Measurements from ENCODE around the gene GOLGA1. TPM values are rescaled to one million over a fixed set of nuclear protein-coding genes. Genes with fewer than 3 reads are reported as not detected.

Gene GOLGA1
- polyA plus RNA-seq, 1 of the 3 experiments (the other 2 are of a cell fraction), result 10.0 TPM

DNA sequence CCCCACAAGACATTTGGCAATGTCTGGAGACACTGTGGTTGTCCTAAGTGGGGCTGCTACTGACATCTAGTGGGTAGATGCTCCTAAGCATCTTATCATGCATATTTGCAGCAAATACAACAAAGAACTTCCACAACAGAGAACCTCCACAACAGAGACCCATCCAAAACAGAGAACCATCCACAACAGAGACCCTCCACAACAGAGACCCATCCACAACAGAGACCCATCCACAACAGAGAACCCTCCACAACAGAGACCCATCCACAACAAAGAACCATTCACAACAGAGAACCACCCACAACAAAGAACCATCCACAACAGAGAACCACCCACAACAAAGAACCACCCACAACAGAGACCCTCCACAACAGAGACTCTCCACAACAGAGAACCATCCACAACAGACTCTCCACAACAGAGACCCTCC is 46.1 kb downstream of the GOLGA1 start:
- ChIA-PET POLR2A (no interaction called here), CTCF (interaction anchor here (0.7 to 1.3 kb wide), 4 partner anchors 15 to 248 kb away, joined by 3 read pairs; partner anchors contain the start of gene SCAI)
- Histone ChIP-seq H2AFZ (ENCODE audit: low read depth) (no peak overlapping the region), H3K27ac (ENCODE audit: low read depth in 2 of 2, low read length in 1 of 2) (no peak overlapping the region), H3K4me2 (no peak overlapping the region), H3K9me2 (no peaks in the 10 kb centered on the region), H3K9ac (no peak overlapping the region), H3K9me3 (no peaks in the 10 kb centered on the region), H4K20me1 (ENCODE audit: insufficient read depth) (no peaks in the 10 kb centered on the region), H3K79me2 (ENCODE audit: insufficient read depth) (no peaks in the 10 kb centered on the region; the same call in 1 of the 2 replicates), H3K36me3 (replicated peaks in 1 of 2; ENCODE audit: control insufficient read depth in 1 of 2, insufficient read depth in 2 of 2, low read length in 1 of 2) (peaks cover 33 to 40% of the 10 kb centered on the region in 2 experiments), H3K4me3 (ENCODE audit: low read depth in 2 of 2, low read length in 1 of 2) (no peak overlapping the region), H3F3A (replicated peaks; ENCODE audit: insufficient read depth) (no peaks in the 10 kb centered on the region), H3K4me1 (ENCODE audit: control insufficient read depth in 1 of 2, insufficient read depth in 2 of 2, low read depth in 1 of 2, low read length in 1 of 2) (no peaks in the 10 kb centered on the region), H3K27me3 (ENCODE audit: insufficient read depth) (no peaks in the 10 kb centered on the region)
- no peak for DNase-seq
- TF ChIP-seq, protein P1, sequence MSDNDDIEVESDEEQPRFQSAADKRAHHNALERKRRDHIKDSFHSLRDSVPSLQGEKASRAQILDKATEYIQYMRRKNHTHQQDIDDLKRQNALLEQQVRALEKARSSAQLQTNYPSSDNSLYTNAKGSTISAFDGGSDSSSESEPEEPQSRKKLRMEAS (IDR thresholded peaks at IDR 0.05; ENCODE audit: low read depth), result no peak
- TF ChIP-seq FOSL2 (IDR thresholded peaks at IDR 0.05; ENCODE audit: borderline replicate concordance, low read depth) (no peak), NFIC (IDR thresholded peaks at IDR 0.05; ENCODE audit: borderline replicate concordance) (no peak), POLR2AphosphoS5 (IDR thresholded peaks at IDR 0.05; ENCODE audit: low read depth, low read length) (no peak), FOXM1 (IDR thresholded peaks at IDR 0.05; ENCODE audit: low read depth) (no peak), RAD21 (IDR thresholded peaks at IDR 0.05; ENCODE audit: low read length) (peak; percentile 48), SMC3 (IDR thresholded peaks at IDR 0.05; ENCODE audit: low read depth, low read length) (peak; percentile 23; the same call in 1 of the 2 replicates)
- TF ChIP-seq, protein P2, sequence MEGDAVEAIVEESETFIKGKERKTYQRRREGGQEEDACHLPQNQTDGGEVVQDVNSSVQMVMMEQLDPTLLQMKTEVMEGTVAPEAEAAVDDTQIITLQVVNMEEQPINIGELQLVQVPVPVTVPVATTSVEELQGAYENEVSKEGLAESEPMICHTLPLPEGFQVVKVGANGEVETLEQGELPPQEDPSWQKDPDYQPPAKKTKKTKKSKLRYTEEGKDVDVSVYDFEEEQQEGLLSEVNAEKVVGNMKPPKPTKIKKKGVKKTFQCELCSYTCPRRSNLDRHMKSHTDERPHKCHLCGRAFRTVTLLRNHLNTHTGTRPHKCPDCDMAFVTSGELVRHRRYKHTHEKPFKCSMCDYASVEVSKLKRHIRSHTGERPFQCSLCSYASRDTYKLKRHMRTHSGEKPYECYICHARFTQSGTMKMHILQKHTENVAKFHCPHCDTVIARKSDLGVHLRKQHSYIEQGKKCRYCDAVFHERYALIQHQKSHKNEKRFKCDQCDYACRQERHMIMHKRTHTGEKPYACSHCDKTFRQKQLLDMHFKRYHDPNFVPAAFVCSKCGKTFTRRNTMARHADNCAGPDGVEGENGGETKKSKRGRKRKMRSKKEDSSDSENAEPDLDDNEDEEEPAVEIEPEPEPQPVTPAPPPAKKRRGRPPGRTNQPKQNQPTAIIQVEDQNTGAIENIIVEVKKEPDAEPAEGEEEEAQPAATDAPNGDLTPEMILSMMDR (IDR thresholded peaks at IDR 0.05), result peak; percentile 51

DNA sequence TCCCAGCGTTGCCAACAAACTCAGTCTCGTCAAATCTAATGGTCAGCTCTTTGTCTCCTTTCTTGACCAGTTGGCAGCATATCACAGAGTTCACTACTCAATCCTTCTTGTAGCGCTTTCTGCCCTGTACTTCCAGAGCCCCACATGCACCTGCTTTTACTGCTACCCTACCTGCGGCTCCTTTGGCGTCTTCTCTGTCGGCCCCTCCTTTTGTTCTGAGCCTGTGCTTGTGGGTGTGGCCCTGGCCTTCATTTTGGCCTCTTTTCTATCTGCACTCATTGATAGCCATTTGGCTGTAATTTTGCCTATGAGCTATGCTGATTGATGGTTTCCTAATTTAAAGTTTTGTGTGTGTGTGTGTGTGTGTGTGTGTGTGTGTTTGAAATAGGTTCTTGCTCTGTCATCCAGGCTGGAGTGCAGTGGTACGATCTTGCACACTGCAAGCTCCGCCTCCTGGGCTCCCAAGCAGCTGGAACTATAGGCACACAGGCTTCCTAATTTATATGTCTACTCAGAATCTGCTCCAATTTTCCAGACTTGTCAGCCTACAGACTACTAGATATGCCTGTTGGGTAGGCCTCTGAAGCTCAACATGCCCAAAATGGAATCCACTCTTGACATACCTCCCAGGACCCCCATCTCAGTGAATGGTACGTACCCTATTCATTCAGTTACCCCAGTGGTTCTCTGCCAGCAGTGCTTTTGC is 46.7 kb downstream of the GOLGA1 start:
- POLR2A ChIA-PET, result interaction anchor here (0.6 kb wide), 1 partner anchor 36 kb away, joined by 3 read pairs; no protein-coding TSS in a partner anchor
- no peak overlapping the region for H3K9ac ChIP-seq
- TF ChIP-seq JUND (IDR thresholded peaks at IDR 0.05) (no peak), RCOR1 (IDR thresholded peaks at IDR 0.05; ENCODE audit: low read length) (no peak), MXI1 (IDR thresholded peaks at IDR 0.05; ENCODE audit: low read depth, low read length) (no peak), GATA2 (CRISPR knock-in tag; IDR thresholded peaks at IDR 0.05) (no peak)
- TF ChIP-seq, protein P1 (IDR thresholded peaks at IDR 0.05; ENCODE audit: low read depth), result no peak

More for the DNA sequence above, 46.7 kb downstream of the GOLGA1 start:
- H3K4me3 ChIP-seq (ENCODE audit: low read depth in 2 of 2, low read length in 1 of 2), result no peak overlapping the region
- no peaks in the 10 kb centered on the region for H3K9me2 ChIP-seq
- no peaks in the 10 kb centered on the region for H3K4me1 ChIP-seq (ENCODE audit: control insufficient read depth in 1 of 2, insufficient read depth in 2 of 2, low read depth in 1 of 2, low read length in 1 of 2)
- H3K36me3 ChIP-seq (replicated peaks in 1 of 2; ENCODE audit: control insufficient read depth in 1 of 2, insufficient read depth in 2 of 2, low read length in 1 of 2), result peaks cover 33 to 40% of the 10 kb centered on the region in 2 experiments
- WGBS (ENCODE audit: low lambda C conversion rate), result 95% methylated on average over 9 of the region's 9 CpGs
- no peaks in the 10 kb centered on the region for H3F3A ChIP-seq (replicated peaks; ENCODE audit: insufficient read depth)
- H3K79me2 ChIP-seq (ENCODE audit: insufficient read depth), result no peaks in the 10 kb centered on the region; the same call in 1 of the 2 replicates
- H2AFZ ChIP-seq (ENCODE audit: low read depth), result no peak overlapping the region
- no peak for DNase-seq
- no peak overlapping the region for H3K27ac ChIP-seq (ENCODE audit: low read depth in 2 of 2, low read length in 1 of 2)
- no peaks in the 10 kb centered on the region for H3K9me3 ChIP-seq
- CTCF ChIA-PET, result interaction anchor here (0.7 to 2.1 kb wide), 9 partner anchors 10 to 249 kb away, joined by 3 to 6 read pairs (median 3); partner anchors contain the start of genes SCAI and WDR38
- no peak overlapping the region for H3K4me2 ChIP-seq
- H3K27me3 ChIP-seq (ENCODE audit: insufficient read depth), result no peaks in the 10 kb centered on the region
- no peaks in the 10 kb centered on the region for H4K20me1 ChIP-seq (ENCODE audit: insufficient read depth)
